OCI-LY1 (cell line): ENCODE measurements around the gene RCN1.

Experiments used
- CTCF ChIP-seq: fragments of 200-600 bp; sonication (generic), shearing (Covaris generic); IDR thresholded peaks from 2 replicates; pipeline ENCODE4 v1.5.1; 2017; ENCODE audit warnings: mild to moderate bottlenecking, antibody characterized with exemption, low read length, moderate library complexity, mixed read lengths
- EZH2 ChIP-seq: fragments of 200-600 bp; sonication (generic), shearing (Covaris generic); IDR thresholded peaks from 2 replicates; pipeline ENCODE4 v1.8.0; 2017; ENCODE audit warnings: borderline replicate concordance, mixed run types, mild to moderate bottlenecking, antibody characterized with exemption, low read length, moderate library complexity, mixed read lengths

DNA sequence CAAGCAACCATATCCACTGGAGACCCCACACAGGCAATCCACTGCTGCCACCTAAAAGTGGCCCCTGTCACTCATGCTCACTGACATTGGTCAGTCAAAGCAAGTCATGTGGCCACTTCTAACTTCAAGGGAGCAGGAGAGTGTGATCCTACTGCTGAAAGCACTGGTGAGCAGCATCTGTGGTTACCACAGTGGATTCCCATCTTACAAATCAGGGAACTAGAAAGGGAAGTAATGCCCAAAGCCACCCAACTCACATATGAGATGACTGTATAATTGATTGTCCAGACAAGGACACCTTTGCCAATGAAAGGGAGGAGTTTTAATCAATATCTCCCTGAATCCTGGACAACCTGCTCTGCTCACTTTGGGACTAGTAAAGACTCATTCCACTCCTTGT is 17.7 kb downstream of the RCN1 start:
- TF ChIP-seq EZH2 (no peak), CTCF (no peak)
